Gastroesophageal sphincter (tissue), 3 donors: ENCODE results near the gene SPECC1L.

Experiments used
- CTCF ChIP-seq, 4 experiments: fragments of 200-600 bp in 2 of 4; fragments of 450-650 bp in 2 of 4; sonication (generic) in 1 of 4; IDR thresholded peaks; one replicate each; pipeline ENCODE4 v1.5.1; 2017 to 2019; ENCODE audit warnings: antibody characterized with exemption in 4 of 4, mild to moderate bottlenecking in 2 of 4, moderate library complexity in 2 of 4
- POLR2AphosphoS5 ChIP-seq: sonication (generic); formaldehyde crosslinking; IDR thresholded peaks from one replicate; pipeline ENCODE4 v1.6.1; 2017; ENCODE audit warnings: antibody characterized with exemption

GRCh38 chr22:24370401-24370800 lies 99.8 kb downstream of the SPECC1L start:
- TF ChIP-seq CTCF (IDR thresholded peaks at IDR 0.05) (no peak), POLR2AphosphoS5 (no peak)
